Astrocyte of the hippocampus (primary cell): ENCODE data around the gene CLCN2.
"Not testable (repeated sequence)": the region's sequence is repeated elsewhere in the genome, so short reads cannot be mapped to it uniquely, and the experiment has no call there.

Experiments
- DNase-seq: peaks from one replicate; pipeline ENCODE4 v3.0.0; 2011; ENCODE audit warnings: low read depth, low spot score

CLCN2 gene

GRCh38 chr3:184345317-184346144 is 15.9 kb downstream of the CLCN2 start:
- DNase-seq = peak; percentile 79

GRCh38 chr3:184344579-184345316 is 16.7 kb downstream of the CLCN2 start:
- DNase-seq = no peak

GRCh38 chr3:184343200-184343876 is 18.1 kb downstream of the CLCN2 start:
- peak; percentile 76 for DNase-seq

GRCh38 chr3:184341925-184342324 is 19.5 kb downstream of the CLCN2 start:
- no peak for DNase-seq

GRCh38 chr3:184339451-184340135 is 21.8 kb downstream of the CLCN2 start:
- not testable (repeated sequence) for DNase-seq

GRCh38 chr3:184339001-184339400 is 22.4 kb downstream of the CLCN2 start:
- DNase-seq = no peak

- peak; percentile 96 for DNase-seq
Measured at GRCh38 chr3:184338511-184338945, 22.9 kb downstream of the CLCN2 start.

- DNase-seq = no peak
Measured at GRCh38 chr3:184337981-184338380, 23.4 kb downstream of the CLCN2 start.

- peak; percentile 70 for DNase-seq
Measured at GRCh38 chr3:184337399-184337714, 24.0 kb downstream of the CLCN2 start, which contains the start of gene FAM131A. FAM131A (plus strand) TSS chr3:184337600; CDS start chr3:184337631, 31 bp downstream.

GRCh38 chr3:184336547-184337398 is 24.6 kb downstream of the CLCN2 start:
- peak; percentile 70 for DNase-seq

GRCh38 chr3:184335661-184336546 is 25.5 kb downstream of the CLCN2 start:
- peak; percentile 93 for DNase-seq

- no peak for DNase-seq
Measured at GRCh38 chr3:184335291-184335660, 26.1 kb downstream of the CLCN2 start.

- DNase-seq = peak; percentile 69
Measured at GRCh38 chr3:184334470-184335158, 26.8 kb downstream of the CLCN2 start.

- DNase-seq = no peak
Measured at GRCh38 chr3:184333700-184334099, 27.7 kb downstream of the CLCN2 start.

GRCh38 chr3:184333190-184333589 is 28.2 kb downstream of the CLCN2 start:
- DNase-seq = no peak

- peak; percentile 89 for DNase-seq
Measured at GRCh38 chr3:184332370-184333090, 28.9 kb downstream of the CLCN2 start.

- no peak for DNase-seq
Measured at GRCh38 chr3:184328516-184328915, 32.9 kb downstream of the CLCN2 start.

GRCh38 chr3:184327171-184327570 is 34.2 kb downstream of the CLCN2 start:
- DNase-seq = no peak
